LNCaP clone FGC (cell line): ENCODE results near the gene EPHB1.

ENCODE experiments used
- DNase-seq: peaks from one replicate; pipeline ENCODE4 v3.0.0-alpha.2; 2011; ENCODE audit warnings: low read depth
- H3K4me3 ChIP-seq: 2 replicates; pipeline ENCODE4 v1.5.1; 2011; ENCODE audit warnings: mild to moderate bottlenecking, low read depth, low read length, control low read depth
- TF ChIP-seq, protein P1 (sequence below): IDR thresholded peaks from 2 replicates; pipeline ENCODE4 v1.5.1; 2012; ENCODE audit warnings: mild to moderate bottlenecking; ENCODE audit not compliant: control insufficient read depth, insufficient read depth; ENCODE audit errors: extremely low read depth

The EPHB1 gene

DNA sequence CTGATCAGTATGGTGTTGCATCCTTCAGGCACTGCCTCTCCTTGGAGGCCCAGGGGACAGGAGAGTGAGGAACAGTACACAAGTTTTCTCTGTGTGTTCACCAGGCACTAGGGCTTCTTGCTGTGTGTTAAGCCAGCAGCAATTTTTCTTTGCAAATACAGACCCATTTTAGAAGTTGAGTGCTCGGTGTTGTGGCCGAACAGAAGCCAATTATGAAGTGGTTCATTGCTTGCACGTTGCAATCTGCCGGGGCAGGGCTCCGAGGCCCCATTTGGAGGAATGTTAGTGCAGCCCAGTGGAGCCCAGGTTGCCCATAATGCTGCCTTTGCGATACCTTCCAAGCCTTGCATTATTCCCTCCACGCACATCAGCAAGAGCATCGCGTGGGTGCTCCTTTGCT lies 51.0 kb downstream of the EPHB1 start:
- TF ChIP-seq, protein P1, sequence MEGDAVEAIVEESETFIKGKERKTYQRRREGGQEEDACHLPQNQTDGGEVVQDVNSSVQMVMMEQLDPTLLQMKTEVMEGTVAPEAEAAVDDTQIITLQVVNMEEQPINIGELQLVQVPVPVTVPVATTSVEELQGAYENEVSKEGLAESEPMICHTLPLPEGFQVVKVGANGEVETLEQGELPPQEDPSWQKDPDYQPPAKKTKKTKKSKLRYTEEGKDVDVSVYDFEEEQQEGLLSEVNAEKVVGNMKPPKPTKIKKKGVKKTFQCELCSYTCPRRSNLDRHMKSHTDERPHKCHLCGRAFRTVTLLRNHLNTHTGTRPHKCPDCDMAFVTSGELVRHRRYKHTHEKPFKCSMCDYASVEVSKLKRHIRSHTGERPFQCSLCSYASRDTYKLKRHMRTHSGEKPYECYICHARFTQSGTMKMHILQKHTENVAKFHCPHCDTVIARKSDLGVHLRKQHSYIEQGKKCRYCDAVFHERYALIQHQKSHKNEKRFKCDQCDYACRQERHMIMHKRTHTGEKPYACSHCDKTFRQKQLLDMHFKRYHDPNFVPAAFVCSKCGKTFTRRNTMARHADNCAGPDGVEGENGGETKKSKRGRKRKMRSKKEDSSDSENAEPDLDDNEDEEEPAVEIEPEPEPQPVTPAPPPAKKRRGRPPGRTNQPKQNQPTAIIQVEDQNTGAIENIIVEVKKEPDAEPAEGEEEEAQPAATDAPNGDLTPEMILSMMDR, result no peak
- no peak overlapping the region for H3K4me3 ChIP-seq
- no peak for DNase-seq

DNA sequence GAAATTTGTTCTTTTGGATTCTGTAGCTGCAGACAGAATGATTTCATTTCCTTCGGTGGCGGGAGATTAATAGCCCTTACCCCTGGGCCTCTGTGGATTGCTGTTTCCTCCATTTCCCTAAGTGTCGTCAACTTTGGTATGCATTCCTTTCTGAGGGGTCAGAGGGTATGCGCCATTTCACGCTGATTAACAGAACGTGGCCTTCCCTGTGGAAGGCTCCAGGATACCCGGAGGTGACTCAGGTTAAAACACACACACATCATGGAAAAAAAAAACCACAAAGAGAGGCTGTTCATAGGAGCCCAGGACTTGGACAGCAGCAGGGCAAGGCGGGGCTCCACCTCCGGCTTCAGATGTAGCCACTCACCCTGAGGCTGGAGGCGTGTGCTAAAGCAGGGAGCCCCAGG lies 51.9 kb downstream of the EPHB1 start:
- no peak for DNase-seq
- TF ChIP-seq, protein P1, result no peak
- no peak overlapping the region for H3K4me3 ChIP-seq

DNA sequence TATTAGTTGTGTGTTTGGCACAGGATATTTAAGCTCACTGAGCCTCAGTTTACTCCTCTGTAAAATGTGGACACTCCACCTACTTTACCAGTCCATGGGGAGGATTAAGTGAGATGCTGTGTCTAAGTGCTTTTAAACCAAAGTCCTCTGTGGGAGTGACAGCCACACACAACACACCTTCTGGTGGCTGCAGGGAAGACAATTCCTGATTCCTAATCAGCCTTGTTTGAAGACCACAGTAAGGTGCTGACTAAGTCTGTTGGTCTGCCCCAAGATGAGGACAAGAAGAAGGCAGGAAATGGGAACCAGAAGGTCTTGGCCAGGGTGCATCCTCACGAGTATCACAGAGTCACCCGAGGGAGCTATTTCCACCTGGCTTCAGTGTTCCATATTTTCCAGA lies 52.3 kb downstream of the EPHB1 start:
- TF ChIP-seq, protein P1, result no peak
- no peak for DNase-seq

DNA sequence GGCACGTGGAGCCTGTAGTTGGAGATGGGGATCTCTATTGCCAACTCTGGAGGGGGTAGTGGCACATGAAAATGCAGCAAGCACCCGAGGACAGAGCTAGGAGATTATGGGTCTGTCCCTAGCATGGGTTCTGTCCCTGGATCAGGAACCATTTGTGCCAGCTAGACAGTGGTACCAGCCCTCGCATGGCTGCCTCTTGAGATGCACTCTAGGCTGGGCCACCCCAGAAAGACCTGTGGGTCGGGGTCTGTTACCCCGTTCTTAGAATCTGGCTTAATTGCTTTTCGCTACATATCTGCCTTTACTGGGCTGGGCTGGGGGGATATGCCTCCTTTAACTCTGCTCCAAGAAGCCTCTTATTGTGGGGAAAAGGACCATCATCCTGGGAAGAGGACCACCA lies 54.5 kb downstream of the EPHB1 start:
- TF ChIP-seq, protein P1, result no peak
- H3K4me3 ChIP-seq, result no peak overlapping the region
- no peak for DNase-seq

More for the DNA sequence above, 52.3 kb downstream of the EPHB1 start:
- H3K4me3 ChIP-seq, result no peak overlapping the region

DNA sequence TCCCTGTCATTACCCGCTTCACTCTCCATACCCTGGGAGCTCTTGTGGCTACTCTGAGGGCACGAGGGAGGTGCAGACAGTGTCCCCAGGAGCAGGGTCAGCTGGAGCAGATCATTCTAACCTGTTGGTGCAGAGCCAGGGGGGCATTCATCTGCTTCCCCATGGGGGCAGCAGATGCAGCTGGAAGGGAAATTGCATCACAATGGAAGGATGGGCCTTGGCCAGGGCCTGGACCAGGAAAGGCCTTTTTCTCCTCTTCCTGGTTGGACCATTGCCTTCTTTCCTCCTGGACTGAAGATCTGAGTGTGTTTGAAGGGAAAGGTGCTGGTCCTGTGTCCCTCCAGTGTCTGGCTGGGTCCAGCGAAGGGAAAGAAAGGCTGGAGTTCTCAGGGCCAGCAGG lies 55.7 kb downstream of the EPHB1 start:
- TF ChIP-seq, protein P1, result no peak

DNA sequence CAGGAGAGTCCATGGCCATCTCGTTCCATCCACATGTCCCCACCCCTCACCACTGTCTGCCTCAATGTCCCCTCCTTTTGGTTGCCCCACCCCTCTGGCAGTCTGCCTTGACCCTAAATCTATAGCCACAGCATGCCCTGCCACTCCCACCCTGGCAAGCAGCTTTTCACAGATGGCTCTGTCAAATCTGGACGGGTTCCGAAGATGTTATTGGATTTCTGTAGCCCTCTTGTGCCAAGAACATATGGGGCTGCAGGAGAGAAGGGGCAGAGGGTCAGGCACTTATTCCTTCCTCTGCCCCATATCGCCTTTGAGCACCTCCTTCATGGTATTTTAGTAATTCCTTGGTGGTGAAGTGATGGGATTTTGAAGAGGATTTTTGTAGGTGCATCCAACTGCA lies 57.1 kb downstream of the EPHB1 start:
- TF ChIP-seq, protein P1, result no peak
- no peak for DNase-seq
- H3K4me3 ChIP-seq, result no peak overlapping the region

More for the DNA sequence above, 55.7 kb downstream of the EPHB1 start:
- DNase-seq, result no peak
- H3K4me3 ChIP-seq, result no peak overlapping the region

DNA sequence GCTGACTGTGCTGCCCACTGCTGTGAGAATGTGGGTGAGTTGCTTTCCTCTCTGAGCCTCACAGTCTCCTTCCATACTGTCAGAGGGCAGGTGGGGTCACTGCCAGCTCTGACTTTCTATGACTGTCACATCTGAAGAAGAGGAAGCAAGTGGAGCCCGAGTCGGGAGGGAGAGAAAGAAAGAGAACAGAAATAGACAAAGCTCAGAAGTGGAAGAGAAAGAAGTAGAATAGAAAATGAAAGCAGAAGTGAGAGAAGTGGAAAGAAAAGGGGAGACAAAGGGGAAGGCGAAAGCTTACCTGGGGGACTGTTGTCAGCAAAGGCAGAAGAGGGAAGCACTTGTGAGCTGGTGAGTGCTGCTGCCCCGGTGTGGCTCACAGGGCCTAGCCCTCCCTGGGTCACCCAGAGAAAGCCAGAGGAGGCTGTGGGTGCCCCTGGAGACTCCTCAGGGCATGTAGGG lies 57.9 kb downstream of the EPHB1 start:
- TF ChIP-seq, protein P1, result no peak
- no peak overlapping the region for H3K4me3 ChIP-seq
- no peak for DNase-seq
